Activated CD8-positive, alpha-beta T cell treated with anti-CD3 and anti-CD28 coated beads for 36 hours (primary cell): ENCODE measurements around the gene CCDC87. TPM values are rescaled to one million over a fixed set of nuclear protein-coding genes. Genes with fewer than 3 reads are reported as not detected.

Experiments
- ATAC-seq: fragments of 200-7000 bp; cut with Tn5 transposase; one replicate; pipeline ENCODE4 v1.10.0; 2021; ENCODE audit warnings: mild to moderate bottlenecking, moderate library complexity
- CTCF ChIA-PET: fragments of 350-600 bp; sonication (Branson Sonifier 250); formaldehyde crosslinking; loops from one replicate; lab custom pipeline; 2021; ENCODE audit warnings: antibody characterized with exemption; lab: Charles Lee
- POLR2A ChIA-PET: fragments of 350-600 bp; sonication (Branson Sonifier 250); formaldehyde crosslinking; loops from one replicate; lab custom pipeline; 2021; ENCODE audit warnings: antibody characterized with exemption; lab: Charles Lee
- DNase-seq: peaks from one replicate; pipeline ENCODE4 v3.0.0-alpha.2; 2020
- H3K27ac Mint-ChIP-seq: one replicate; pipeline ENCODE4 v1.8.0; 2021; ENCODE audit warnings: mild to moderate bottlenecking, mixed read lengths
- H3K27me3 Mint-ChIP-seq: one replicate; pipeline ENCODE4 v1.8.0; 2021; ENCODE audit warnings: mixed read lengths
- H3K36me3 Mint-ChIP-seq: one replicate; pipeline ENCODE4 v1.8.0; 2021; ENCODE audit warnings: low read depth, mixed read lengths
- H3K4me1 Mint-ChIP-seq: one replicate; pipeline ENCODE4 v1.8.0; 2021; ENCODE audit warnings: low read depth, mixed read lengths
- H3K4me3 Mint-ChIP-seq: one replicate; pipeline ENCODE4 v1.8.0; 2021; ENCODE audit warnings: mild to moderate bottlenecking, moderate library complexity, mixed read lengths
- H3K9me3 Mint-ChIP-seq: one replicate; pipeline ENCODE4 v1.8.0; 2021; ENCODE audit warnings: mixed read lengths
- intact Hi-C: fragments of 100-400 bp; cut with micrococcal nuclease; formaldehyde crosslinking; loops from one replicate; pipeline ENCODE4 v1.10.0; 2022
- total RNA-seq, 2 experiments: library from RNA; stranded (reverse); gene quantifications; one replicate each; pipeline ENCODE4 v1.2.3, GENCODE V29; 2021
- TF ChIP-seq, protein P1 (sequence below): fragments of 200-600 bp; IDR thresholded peaks from one replicate; pipeline ENCODE4 v1.8.0; 2022; ENCODE audit warnings: antibody characterized with exemption, mild to moderate bottlenecking

Gene CCDC87
- total RNA-seq, 2 experiments from 2014 or later: 0.14 to 0.27 TPM

DNA sequence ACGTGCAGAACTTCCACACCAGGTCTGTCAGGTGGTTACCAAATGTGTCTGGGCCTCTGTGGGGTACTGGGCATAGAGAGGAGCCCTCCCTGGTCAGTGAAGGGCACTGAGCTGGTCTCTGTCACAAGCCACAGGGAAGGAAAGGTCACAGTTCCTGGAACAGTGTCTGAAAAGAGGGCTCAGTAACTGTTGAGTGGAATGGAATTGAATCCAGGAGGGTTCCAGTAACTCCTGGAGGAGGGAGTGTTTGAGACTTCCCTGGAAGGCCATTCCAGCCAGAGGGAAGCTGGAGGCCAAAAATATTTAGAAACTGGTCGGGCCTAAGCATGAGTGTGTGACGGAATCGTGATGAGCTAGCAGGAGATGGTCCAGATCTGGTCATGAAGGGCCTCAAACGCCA is 38.3 kb downstream of the CCDC87 start:
- POLR2A ChIA-PET: interaction anchor here (1.0 kb wide), 1 partner anchor 14 kb away, joined by 4 read pairs; the partner anchor contains the start of gene CTSF
- peaks cover 3% of the 10 kb centered on the region for H3K4me1 Mint-ChIP-seq
- ATAC-seq: no peak

DNA sequence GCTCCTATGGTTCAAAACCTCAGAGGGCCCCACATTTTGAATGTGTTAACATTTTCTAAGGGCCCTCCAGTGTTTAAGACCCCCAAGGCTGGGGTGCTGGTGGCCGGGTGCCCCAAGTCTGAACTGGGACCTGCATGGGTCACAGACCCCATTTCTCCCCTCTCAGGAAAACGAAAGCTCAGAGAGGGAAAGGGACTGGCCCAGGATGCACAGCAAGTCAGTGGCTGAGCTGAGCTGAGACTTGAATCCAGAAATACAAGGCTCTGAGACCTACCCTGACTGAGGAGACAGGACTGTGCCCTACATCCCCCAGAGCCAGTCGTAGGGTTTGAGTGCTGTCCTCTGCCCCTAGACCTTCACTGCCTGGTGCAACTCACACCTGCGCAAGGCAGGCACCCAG is 42.0 kb downstream of the CCDC87 start:
- ATAC-seq (no peak), DNase-seq (no peak)
- H3K27me3 Mint-ChIP-seq: no peaks in the 10 kb centered on the region
- no peaks in the 10 kb centered on the region for H3K36me3 Mint-ChIP-seq
- ChIA-PET POLR2A (no interaction called here), CTCF (no interaction called here)
- no peaks in the 10 kb centered on the region for H3K4me1 Mint-ChIP-seq
- intact Hi-C loops: no loop called here
- H3K27ac Mint-ChIP-seq: no peak overlapping the region
- H3K9me3 Mint-ChIP-seq: no peaks in the 10 kb centered on the region
- H3K4me3 Mint-ChIP-seq: no peak overlapping the region
- TF ChIP-seq, protein P1, sequence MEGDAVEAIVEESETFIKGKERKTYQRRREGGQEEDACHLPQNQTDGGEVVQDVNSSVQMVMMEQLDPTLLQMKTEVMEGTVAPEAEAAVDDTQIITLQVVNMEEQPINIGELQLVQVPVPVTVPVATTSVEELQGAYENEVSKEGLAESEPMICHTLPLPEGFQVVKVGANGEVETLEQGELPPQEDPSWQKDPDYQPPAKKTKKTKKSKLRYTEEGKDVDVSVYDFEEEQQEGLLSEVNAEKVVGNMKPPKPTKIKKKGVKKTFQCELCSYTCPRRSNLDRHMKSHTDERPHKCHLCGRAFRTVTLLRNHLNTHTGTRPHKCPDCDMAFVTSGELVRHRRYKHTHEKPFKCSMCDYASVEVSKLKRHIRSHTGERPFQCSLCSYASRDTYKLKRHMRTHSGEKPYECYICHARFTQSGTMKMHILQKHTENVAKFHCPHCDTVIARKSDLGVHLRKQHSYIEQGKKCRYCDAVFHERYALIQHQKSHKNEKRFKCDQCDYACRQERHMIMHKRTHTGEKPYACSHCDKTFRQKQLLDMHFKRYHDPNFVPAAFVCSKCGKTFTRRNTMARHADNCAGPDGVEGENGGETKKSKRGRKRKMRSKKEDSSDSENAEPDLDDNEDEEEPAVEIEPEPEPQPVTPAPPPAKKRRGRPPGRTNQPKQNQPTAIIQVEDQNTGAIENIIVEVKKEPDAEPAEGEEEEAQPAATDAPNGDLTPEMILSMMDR: no peak

More for the DNA sequence above, 38.3 kb downstream of the CCDC87 start:
- H3K27me3 Mint-ChIP-seq: peaks cover 9% of the 10 kb centered on the region
- CTCF ChIA-PET: interaction anchor here (1.0 to 2.5 kb wide), 4 partner anchors 12 to 124 kb away, joined by 3 to 7 read pairs (median 4); partner anchors contain the start of genes CCDC87 and CCS
- intact Hi-C loops: no loop called here
- no peak overlapping the region for H3K4me3 Mint-ChIP-seq
- TF ChIP-seq, protein P1: no peak
- DNase-seq: no peak
- no peaks in the 10 kb centered on the region for H3K36me3 Mint-ChIP-seq
- H3K9me3 Mint-ChIP-seq: no peaks in the 10 kb centered on the region
- no peak overlapping the region for H3K27ac Mint-ChIP-seq

- H3K4me1 Mint-ChIP-seq: peaks cover 3% of the 10 kb centered on the region
- H3K27ac Mint-ChIP-seq: no peak overlapping the region
- H3K4me3 Mint-ChIP-seq: no peak overlapping the region
- ATAC-seq (no peak), DNase-seq (no peak)
- no peaks in the 10 kb centered on the region for H3K9me3 Mint-ChIP-seq
- intact Hi-C loops: loop anchor here (10.0 kb wide), 2 partner anchors 65 to 125 kb away; partner anchors contain the start of genes DPP3 and RBM4B
- no peaks in the 10 kb centered on the region for H3K27me3 Mint-ChIP-seq
- no peaks in the 10 kb centered on the region for H3K36me3 Mint-ChIP-seq
- POLR2A ChIA-PET: interaction anchor here (1.1 to 1.7 kb wide), 2 partner anchors 14 to 18 kb away, joined by 3 to 6 read pairs; partner anchors contain the start of gene CTSF
- TF ChIP-seq, protein P1: no peak
- CTCF ChIA-PET: no interaction called here
Measured at GRCh38 chr11:66549696-66550095, 43.2 kb downstream of the CCDC87 start.

DNA sequence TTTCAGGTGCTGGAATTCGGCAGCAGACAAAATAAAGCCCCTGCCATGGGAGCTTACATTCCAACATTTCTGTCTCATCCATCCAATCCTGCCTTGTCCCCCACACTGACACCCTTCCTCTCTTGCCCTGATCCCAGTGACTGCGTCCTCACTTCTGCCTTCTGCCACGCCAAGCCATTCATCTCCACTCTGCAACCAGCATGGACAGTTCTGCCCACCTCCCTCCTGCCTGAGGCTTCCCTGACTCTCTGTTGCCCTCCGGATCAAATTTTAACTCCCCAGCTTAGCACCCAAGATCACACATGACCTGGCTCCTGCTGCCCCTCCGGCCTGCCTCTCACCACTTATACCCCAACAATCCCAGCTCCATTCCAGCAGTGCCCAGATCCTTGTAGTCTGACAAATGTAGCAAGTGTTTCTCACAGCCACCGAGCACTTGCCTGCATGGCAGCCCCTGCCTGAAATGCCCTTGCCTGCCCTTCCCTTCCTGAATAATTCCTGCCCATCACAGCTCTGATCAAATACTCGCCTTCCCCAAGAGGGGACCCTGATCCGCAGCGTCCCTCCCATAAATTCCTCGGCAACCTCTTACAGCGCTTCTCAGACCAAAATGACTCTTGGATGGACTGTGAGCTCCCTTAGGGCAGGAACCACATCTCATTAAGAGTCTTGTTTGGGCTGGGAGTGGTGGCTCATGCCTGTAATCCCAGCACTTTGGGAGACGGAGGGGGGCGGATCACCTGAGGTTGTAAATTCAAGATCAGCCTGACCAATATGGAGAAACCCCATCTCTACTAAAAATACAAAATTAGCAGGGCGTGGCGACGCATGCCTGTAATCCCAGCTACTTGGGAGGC is 43.9 kb downstream of the CCDC87 start:
- Mint-ChIP-seq H3K27me3 (no peaks in the 10 kb centered on the region), H3K36me3 (peaks cover 3% of the 10 kb centered on the region), H3K9me3 (no peaks in the 10 kb centered on the region), H3K4me1 (peaks cover 8% of the 10 kb centered on the region), H3K27ac (no peak overlapping the region), H3K4me3 (no peak overlapping the region)
- POLR2A ChIA-PET: interaction anchor here (0.9 to 1.7 kb wide), 4 partner anchors 13 to 92 kb away, joined by 3 to 6 read pairs (median 3); partner anchors contain the start of gene CTSF
- no peak for DNase-seq
- intact Hi-C loops: loop anchor here (10.0 kb wide), 2 partner anchors 64 to 126 kb away; partner anchors contain the start of genes DPP3 and RBM4B
- CTCF ChIA-PET: no interaction called here
- no peak for ATAC-seq
- TF ChIP-seq, protein P1: no peak
